ENCODE measurements around the gene FGR. TPM values are rescaled to one million over a fixed set of nuclear protein-coding genes. Genes with fewer than 3 reads are reported as not detected.
"Not testable (repeated sequence)": the region's sequence is repeated elsewhere in the genome, so short reads cannot be mapped to it uniquely, and the experiment has no call there.

The FGR gene
- not detected in 2 replicates for total RNA-seq

GRCh38 chr1:27634985-27635367, at the start of gene FGR:
TSS of gene FGR (minus strand) at chr1:27635185. CDS start at chr1:27623916, 11,269 bp downstream.
- no peak for TF ChIP-seq CTCF (conservative IDR thresholded peaks at IDR 0.05; ENCODE audit: low read depth, low read length)
- peak within 1 kb of the TSS; percentile 31 for H3K4me3 ChIP-seq (ENCODE audit: low read depth, low read length)
- no peak for DNase-seq (ENCODE audit: low read depth)

GRCh38 chr1:27684176-27684575, 49.2 kb upstream of the FGR start:
- no peak overlapping the region for H3K4me3 ChIP-seq (ENCODE audit: low read depth, low read length)
- DNase-seq (ENCODE audit: low read depth), result no peak
- TF ChIP-seq CTCF (conservative IDR thresholded peaks at IDR 0.05; ENCODE audit: low read depth, low read length), result no peak

- no peak overlapping the region for H3K4me3 ChIP-seq (ENCODE audit: low read depth, low read length)
- no peak for TF ChIP-seq CTCF (conservative IDR thresholded peaks at IDR 0.05; ENCODE audit: low read depth, low read length)
- DNase-seq (ENCODE audit: low read depth), result no peak
Observed at GRCh38 chr1:27682351-27682944, 47.5 kb upstream of the FGR start.

- DNase-seq (ENCODE audit: low read depth); H3K4me3 ChIP-seq (ENCODE audit: low read depth, low read length): not testable (repeated sequence)
Observed at GRCh38 chr1:27681580-27681979, 46.6 kb upstream of the FGR start.

GRCh38 chr1:27680225-27680791, 45.3 kb upstream of the FGR start:
- not testable (repeated sequence) for DNase-seq (ENCODE audit: low read depth); H3K4me3 ChIP-seq (ENCODE audit: low read depth, low read length)

- no peak for DNase-seq (ENCODE audit: low read depth)
- H3K4me3 ChIP-seq (ENCODE audit: low read depth, low read length), result no peak overlapping the region
- TF ChIP-seq CTCF (conservative IDR thresholded peaks at IDR 0.05; ENCODE audit: low read depth, low read length), result no peak
Observed at GRCh38 chr1:27678747-27679146, 43.8 kb upstream of the FGR start.

- no peak for DNase-seq (ENCODE audit: low read depth)
- no peak for TF ChIP-seq CTCF (conservative IDR thresholded peaks at IDR 0.05; ENCODE audit: low read depth, low read length)
- H3K4me3 ChIP-seq (ENCODE audit: low read depth, low read length), result no peak overlapping the region
Observed at GRCh38 chr1:27676410-27676809, 41.4 kb upstream of the FGR start.

- peak; percentile 25 for TF ChIP-seq CTCF (conservative IDR thresholded peaks at IDR 0.05; ENCODE audit: low read depth, low read length)
- H3K4me3 ChIP-seq (ENCODE audit: low read depth, low read length), result peak overlapping the region; percentile 63
- DNase-seq (ENCODE audit: low read depth), result no peak
Observed at GRCh38 chr1:27672750-27673112, 37.7 kb upstream of the FGR start.
